Gastrocnemius medialis (tissue), 4 donors: ENCODE results near the gene ZMAT5. TPM values are rescaled to one million over a fixed set of nuclear protein-coding genes. Genes with fewer than 3 reads are reported as not detected.

Experiments
- ATAC-seq, 2 donors: fragments of 150-250 bp; one replicate each; pipeline ENCODE4 v1.9.1; 2016
- DNase-seq, 2 donors: peaks; one replicate each; pipeline ENCODE4 v3.0.0-alpha.2; 2019
- H3K27ac ChIP-seq, 4 donors: fragments of 200-600 bp; sonication (generic); 1 replicate in 1 of 4; 2 replicates in 3 of 4; pipeline ENCODE4 v1.5.1; 2016 to 2018; ENCODE audit warnings: mild to moderate bottlenecking in 2 of 4, moderate library complexity in 1 of 4
- H3K27me3 ChIP-seq, 3 donors: fragments of 200-600 bp; sonication (generic) in 2 of 3; 1 replicate in 1 of 3; 2 replicates in 2 of 3; pipeline versions ENCODE4 v1.5.1 to v1.6.0; 2016 to 2019; ENCODE audit warnings: mild to moderate bottlenecking in 1 of 3, moderate library complexity in 1 of 3
- H3K36me3 ChIP-seq, 2 donors: fragments of 200-600 bp; sonication (generic) in 1 of 2; one replicate each; pipeline ENCODE4 v1.5.1; 2017 to 2018
- H3K4me1 ChIP-seq, 2 donors: fragments of 200-600 bp; sonication (generic) in 1 of 2; one replicate each; pipeline ENCODE4 v1.5.1; 2016 to 2017; ENCODE audit warnings: mild to moderate bottlenecking in 2 of 2
- H3K4me3 ChIP-seq, 4 donors: fragments of 200-600 bp; sonication (generic) in 3 of 4; 1 replicate in 1 of 4; 2 replicates in 3 of 4; pipeline ENCODE4 v1.5.1; 2016 to 2019; ENCODE audit warnings: mild to moderate bottlenecking in 2 of 4
- H3K9me3 ChIP-seq, 3 donors: fragments of 200-600 bp; sonication (generic) in 2 of 3; 1 replicate in 1 of 3; 2 replicates in 2 of 3; pipeline ENCODE4 v1.5.1; 2016 to 2019
- POLR2A ChIP-seq, 2 donors: fragments of 450-650 bp; IDR thresholded peaks; one replicate each; pipeline ENCODE4 v1.6.1; 2017; ENCODE audit warnings: antibody characterized with exemption in 2 of 2, mild to moderate bottlenecking in 2 of 2, moderate library complexity in 2 of 2
- in situ Hi-C, 4 donors: fragments of 200-750 bp; cut with MboI; loops; one replicate each; pipeline versions ENCODE4 v1.15.0 to v1.8.0; 2017; ENCODE audit warnings: low sequenced_read_pairs in 4 of 4
- intact Hi-C: fragments of 100-400 bp; cut with DNase I; formaldehyde crosslinking; loops from one replicate; pipeline ENCODE4 v1.15.1; 2023; ENCODE audit warnings: low total_unique reads
- total RNA-seq, 4 donors: library from RNA; depleted of rRNA; stranded (reverse); fragments of >200 nt; gene quantifications; one replicate each; pipeline versions ENCODE4 v1.1.0 to v1.2.3, GENCODE V29; 2016
- TF ChIP-seq, protein P1 (sequence below), 5 experiments: fragments of 450-650 bp in 3 of 5; fragments of 200-600 bp in 2 of 5; sonication (generic) in 2 of 5; IDR thresholded peaks in 4 of 5; conservative IDR thresholded peaks in 1 of 5; 1 replicate in 4 of 5; 2 replicates in 1 of 5; pipeline ENCODE4 v1.5.1; 2016 to 2019; ENCODE audit warnings: antibody characterized with exemption in 5 of 5, mild to moderate bottlenecking in 3 of 5, moderate library complexity in 3 of 5

The ZMAT5 gene
- total RNA-seq, 4 donors from 2014 or later: 23.8 to 38.6 (median 33.8) TPM

- Histone ChIP-seq H3K9me3 (no peaks in the 10 kb centered on the region), H3K4me1 (peaks cover 55 to 62% of the 10 kb centered on the region in 2 donors), H3K36me3 (peaks cover 0 to 37% of the 10 kb centered on the region in 2 donors), H3K4me3 (peak overlapping the region in 3 of 4 donors; percentile 16 to 35 (median 30)), H3K27me3 (no peaks in the 10 kb centered on the region), H3K27ac (peak overlapping the region; percentile 88 to 94 (median 92))
- intact Hi-C loops (loop anchor here (1.0 to 2.0 kb wide), 3 partner anchors 18 to 39 kb away; partner anchors contain the start of genes ASCC2, UQCR10 and ZMAT5), in situ Hi-C loops (no loop called here)
- DNase-seq (peak; percentile 95 to 99), ATAC-seq (peak; percentile 91 to 95)
- TF ChIP-seq POLR2A (IDR thresholded peaks at IDR 0.05): peak; percentile 19 to 28
- TF ChIP-seq, protein P1, sequence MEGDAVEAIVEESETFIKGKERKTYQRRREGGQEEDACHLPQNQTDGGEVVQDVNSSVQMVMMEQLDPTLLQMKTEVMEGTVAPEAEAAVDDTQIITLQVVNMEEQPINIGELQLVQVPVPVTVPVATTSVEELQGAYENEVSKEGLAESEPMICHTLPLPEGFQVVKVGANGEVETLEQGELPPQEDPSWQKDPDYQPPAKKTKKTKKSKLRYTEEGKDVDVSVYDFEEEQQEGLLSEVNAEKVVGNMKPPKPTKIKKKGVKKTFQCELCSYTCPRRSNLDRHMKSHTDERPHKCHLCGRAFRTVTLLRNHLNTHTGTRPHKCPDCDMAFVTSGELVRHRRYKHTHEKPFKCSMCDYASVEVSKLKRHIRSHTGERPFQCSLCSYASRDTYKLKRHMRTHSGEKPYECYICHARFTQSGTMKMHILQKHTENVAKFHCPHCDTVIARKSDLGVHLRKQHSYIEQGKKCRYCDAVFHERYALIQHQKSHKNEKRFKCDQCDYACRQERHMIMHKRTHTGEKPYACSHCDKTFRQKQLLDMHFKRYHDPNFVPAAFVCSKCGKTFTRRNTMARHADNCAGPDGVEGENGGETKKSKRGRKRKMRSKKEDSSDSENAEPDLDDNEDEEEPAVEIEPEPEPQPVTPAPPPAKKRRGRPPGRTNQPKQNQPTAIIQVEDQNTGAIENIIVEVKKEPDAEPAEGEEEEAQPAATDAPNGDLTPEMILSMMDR (IDR thresholded peaks at IDR 0.05 in 4 of 5, conservative IDR thresholded peaks at IDR 0.05 in 1 of 5): peak in 2 of 5 experiments; percentile 14 to 17
Observed at GRCh38 chr22:29799217-29799680, 32.4 kb upstream of the ZMAT5 start.

GRCh38 chr22:29798801-29799200 lies 32.0 kb upstream of the ZMAT5 start:
- ATAC-seq (peak; percentile 51 to 62), DNase-seq (peak; percentile 48 to 83)
- Histone ChIP-seq H3K9me3 (no peaks in the 10 kb centered on the region), H3K36me3 (peaks cover 0 to 36% of the 10 kb centered on the region in 2 donors), H3K4me3 (peak overlapping the region in 3 of 4 donors; percentile 16 to 35 (median 30)), H3K4me1 (peaks cover 51 to 58% of the 10 kb centered on the region in 2 donors), H3K27me3 (no peaks in the 10 kb centered on the region), H3K27ac (peak overlapping the region; percentile 88 to 94 (median 92))
- TF ChIP-seq, protein P1 (IDR thresholded peaks at IDR 0.05 in 4 of 5, conservative IDR thresholded peaks at IDR 0.05 in 1 of 5): no peak
- TF ChIP-seq POLR2A (IDR thresholded peaks at IDR 0.05): no peak
- intact Hi-C loops (loop anchor here (1.0 to 2.0 kb wide), 3 partner anchors 18 to 40 kb away; partner anchors contain the start of genes ASCC2, UQCR10 and ZMAT5), in situ Hi-C loops (no loop called here)

DNA sequence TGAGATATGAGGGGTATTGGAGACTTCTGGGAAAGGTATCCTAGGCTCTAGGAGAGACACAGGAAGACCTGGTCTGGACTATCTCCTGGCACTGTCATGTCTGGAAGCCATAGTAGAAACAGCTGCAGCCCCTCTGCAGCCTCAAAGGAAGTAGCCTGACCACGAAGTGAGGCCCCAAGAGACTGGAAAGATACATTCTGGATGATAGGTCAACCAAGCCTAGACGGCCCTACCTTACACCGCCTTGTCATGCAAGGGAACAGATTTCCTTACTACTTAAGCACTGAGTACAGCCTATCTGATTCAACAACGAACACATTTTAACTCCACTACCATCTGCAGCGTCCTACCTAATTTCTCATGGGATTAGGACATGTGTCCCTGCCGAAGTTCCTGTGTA lies 31.5 kb upstream of the ZMAT5 start:
- DNase-seq: no peak
- Histone ChIP-seq H3K36me3 (peaks cover 0 to 36% of the 10 kb centered on the region in 2 donors), H3K9me3 (no peaks in the 10 kb centered on the region), H3K4me1 (peaks cover 51 to 57% of the 10 kb centered on the region in 2 donors), H3K27ac (peak overlapping the region; percentile 88 to 94 (median 92)), H3K27me3 (no peaks in the 10 kb centered on the region), H3K4me3 (peak overlapping the region in 2 of 4 donors; percentile 30 to 35)
- in situ Hi-C loops: no loop called here
- peak; percentile 21 to 32 for ATAC-seq
- intact Hi-C loops: loop anchor here (2.0 kb wide), 2 partner anchors 18 to 32 kb away; partner anchors contain the start of genes UQCR10 and ZMAT5
- no peak for TF ChIP-seq POLR2A (IDR thresholded peaks at IDR 0.05)
- TF ChIP-seq, protein P1 (IDR thresholded peaks at IDR 0.05 in 4 of 5, conservative IDR thresholded peaks at IDR 0.05 in 1 of 5): no peak

- no peak for ATAC-seq
- H3K27me3 ChIP-seq: no peaks in the 10 kb centered on the region
- in situ Hi-C loops: no loop called here
- peak overlapping the region; percentile 88 to 94 (median 92) for H3K27ac ChIP-seq
- H3K36me3 ChIP-seq: peaks cover 0 to 42% of the 10 kb centered on the region in 2 donors
- intact Hi-C loops: no loop called here
- peaks cover 51 to 57% of the 10 kb centered on the region in 2 donors for H3K4me1 ChIP-seq
- no peak for DNase-seq
- H3K4me3 ChIP-seq: no peak overlapping the region
- no peaks in the 10 kb centered on the region for H3K9me3 ChIP-seq
- no peak for TF ChIP-seq POLR2A (IDR thresholded peaks at IDR 0.05)
- TF ChIP-seq, protein P1 (IDR thresholded peaks at IDR 0.05 in 4 of 5, conservative IDR thresholded peaks at IDR 0.05 in 1 of 5): no peak
Observed at GRCh38 chr22:29797351-29797750, 30.5 kb upstream of the ZMAT5 start.
